HG03354 (cell line): ENCODE measurements around the gene JAZF1.
"Not testable (repeated sequence)": the region's sequence is repeated elsewhere in the genome, so short reads cannot be mapped to it uniquely, and the experiment has no call there.

ENCODE experiments used
- ATAC-seq: cut with Tn5 transposase; IDR thresholded peaks from one replicate; pipeline ENCODE4 v1.9.1; 2021; ENCODE audit warnings: mild to moderate bottlenecking; ENCODE audit not compliant: unreplicated experiment, poor library complexity, severe bottlenecking

The JAZF1 gene

GRCh38 chr7:28024786-28025334 is 155.7 kb downstream of the JAZF1 start:
- no peak for ATAC-seq

GRCh38 chr7:28020302-28020940 is 160.2 kb downstream of the JAZF1 start:
- ATAC-seq, result peak; percentile 75

- ATAC-seq, result no peak
These were observed 161.6 kb downstream of the JAZF1 start for GRCh38 chr7:28018856-28019465.

- ATAC-seq, result no peak
These were observed 162.1 kb downstream of the JAZF1 start for GRCh38 chr7:28018446-28018845.

DNA sequence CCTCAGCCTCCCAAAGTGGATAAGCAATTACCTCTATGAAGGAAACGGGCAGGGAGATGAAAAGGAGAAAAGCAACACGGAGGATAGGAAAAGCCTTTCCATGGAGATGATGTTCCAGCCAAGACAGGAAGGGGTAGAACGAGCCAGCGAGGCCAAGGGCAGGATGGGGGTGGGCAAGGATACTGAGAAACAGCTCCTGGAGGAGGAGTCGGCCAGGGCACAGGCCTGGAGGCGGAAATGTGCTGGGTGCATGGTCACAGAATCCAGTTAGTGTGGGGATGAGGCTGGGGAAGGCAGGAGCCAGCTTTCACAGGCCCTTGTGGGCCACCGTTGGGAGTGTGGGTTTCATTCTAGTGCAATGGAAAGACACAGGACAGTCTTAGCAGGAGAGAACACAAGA is 162.6 kb downstream of the JAZF1 start:
- no peak for ATAC-seq

DNA sequence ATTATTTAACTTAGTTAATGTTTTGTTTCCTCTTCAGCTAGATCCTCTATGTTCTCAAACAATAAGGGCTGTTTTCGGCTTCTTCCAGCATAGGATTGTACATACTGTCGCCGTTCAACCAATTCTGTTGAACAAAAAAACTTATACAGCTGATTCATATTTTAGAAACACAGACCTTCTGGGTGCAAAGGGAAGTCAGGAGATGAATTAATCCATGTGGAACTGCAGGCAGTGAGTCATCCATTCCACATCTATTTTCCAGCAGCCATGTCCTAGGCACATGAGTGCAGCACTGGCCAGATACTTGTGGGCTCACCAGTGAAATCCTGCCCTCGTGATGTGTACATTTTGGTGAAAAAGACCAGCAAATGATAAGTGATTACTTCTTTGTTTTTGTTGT is 163.2 kb downstream of the JAZF1 start:
- no peak for ATAC-seq

GRCh38 chr7:28016297-28016696 is 164.3 kb downstream of the JAZF1 start:
- no peak for ATAC-seq

DNA sequence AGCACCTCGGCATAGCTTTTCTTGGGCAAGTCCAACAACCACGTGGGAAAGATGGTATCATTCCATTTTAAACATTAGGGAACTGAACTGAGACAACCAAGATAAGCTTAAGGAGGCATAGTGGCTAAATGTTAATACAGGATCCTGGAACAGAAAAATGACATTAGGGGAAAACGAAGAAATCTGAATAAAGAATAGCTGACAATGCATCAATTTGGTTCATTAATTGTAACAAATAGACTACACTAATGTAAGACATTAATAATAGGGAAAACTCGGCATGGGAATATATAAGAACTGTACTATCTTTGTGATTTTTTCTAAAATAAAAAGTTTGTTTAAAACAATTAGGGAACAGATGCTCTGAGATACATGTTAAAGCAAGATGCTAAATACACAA is 165.4 kb downstream of the JAZF1 start:
- ATAC-seq, result no peak

DNA sequence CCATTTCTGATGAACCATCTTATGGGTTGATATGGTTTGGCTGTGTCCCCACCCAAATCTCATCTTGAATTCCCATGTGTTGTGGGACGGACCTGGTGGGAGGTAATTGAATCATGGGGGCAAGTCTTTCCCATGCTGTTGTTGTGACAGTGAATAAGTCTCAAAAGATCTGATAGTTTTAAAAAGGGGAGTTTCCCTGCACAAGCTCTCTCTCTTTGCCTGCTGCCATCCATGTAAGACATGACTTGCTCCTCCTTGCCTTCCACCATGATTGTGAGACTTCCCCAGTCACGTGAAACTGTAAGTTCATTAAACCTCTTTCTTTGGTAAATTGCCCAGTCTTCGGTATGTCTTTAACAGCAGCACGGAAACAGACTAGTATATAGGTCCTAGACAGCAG is 166.3 kb downstream of the JAZF1 start:
- ATAC-seq, result not testable (repeated sequence)

DNA sequence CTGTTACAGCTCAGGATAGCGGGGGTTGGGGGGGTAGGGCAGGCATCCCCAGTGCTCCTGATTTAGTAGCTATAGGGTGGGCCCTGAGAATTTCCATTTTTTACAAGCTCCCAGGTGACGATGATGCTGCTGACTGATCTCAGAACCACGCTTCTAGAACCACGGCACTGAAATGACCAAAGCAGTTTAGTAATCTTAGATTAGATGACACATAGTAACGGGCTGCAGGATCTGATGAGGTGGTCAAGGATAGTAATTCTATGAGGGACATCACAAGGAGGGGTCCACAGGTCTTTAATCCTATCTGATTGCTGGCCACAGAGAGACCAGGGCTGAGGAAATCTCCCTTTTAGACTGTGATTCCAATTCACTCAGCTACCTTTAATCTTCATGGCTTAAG is 167.2 kb downstream of the JAZF1 start:
- ATAC-seq, result no peak

DNA sequence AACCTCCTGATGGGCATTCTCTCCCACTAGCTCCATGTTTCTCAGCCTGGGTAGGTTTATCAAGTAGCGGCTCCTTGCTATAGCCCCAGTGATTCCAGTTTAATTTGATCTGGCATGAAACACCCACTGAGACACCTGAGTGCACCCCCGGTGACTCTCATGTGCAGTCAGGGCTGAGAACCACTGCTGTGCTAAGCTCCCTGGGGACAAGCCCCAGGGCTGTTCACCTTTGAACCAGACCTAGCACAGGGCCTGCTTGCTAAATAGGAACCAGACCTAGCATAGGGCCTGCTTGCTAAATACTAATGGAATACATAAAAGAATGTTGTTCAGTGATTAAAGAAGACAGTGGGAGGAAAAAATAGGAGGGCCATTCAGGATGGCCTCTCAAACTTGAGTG is 167.6 kb downstream of the JAZF1 start:
- no peak for ATAC-seq

GRCh38 chr7:28008911-28009310 is 171.7 kb downstream of the JAZF1 start:
- ATAC-seq, result no peak

- no peak for ATAC-seq
These were observed 172.4 kb downstream of the JAZF1 start for GRCh38 chr7:28008171-28008570.

- no peak for ATAC-seq
These were observed 174.1 kb downstream of the JAZF1 start for GRCh38 chr7:28006491-28006890.

DNA sequence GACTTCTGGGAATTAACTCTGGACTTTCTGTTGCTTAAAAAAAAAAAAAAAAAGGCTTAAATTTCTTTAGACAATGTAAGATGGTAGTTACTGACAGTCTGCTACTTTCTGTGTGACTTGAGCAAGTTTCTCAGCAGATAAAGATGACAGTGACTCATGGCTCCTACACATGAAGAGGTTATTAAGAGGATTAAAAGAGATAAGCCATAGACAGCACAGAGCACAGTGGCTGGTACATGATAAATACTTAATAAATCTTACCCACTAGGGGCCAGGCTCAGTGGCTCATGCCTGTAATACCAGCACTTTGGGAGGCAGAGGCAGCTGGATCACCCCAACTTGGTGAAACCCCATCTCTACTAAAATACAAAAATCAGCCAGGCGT is 174.8 kb downstream of the JAZF1 start:
- no peak for ATAC-seq

DNA sequence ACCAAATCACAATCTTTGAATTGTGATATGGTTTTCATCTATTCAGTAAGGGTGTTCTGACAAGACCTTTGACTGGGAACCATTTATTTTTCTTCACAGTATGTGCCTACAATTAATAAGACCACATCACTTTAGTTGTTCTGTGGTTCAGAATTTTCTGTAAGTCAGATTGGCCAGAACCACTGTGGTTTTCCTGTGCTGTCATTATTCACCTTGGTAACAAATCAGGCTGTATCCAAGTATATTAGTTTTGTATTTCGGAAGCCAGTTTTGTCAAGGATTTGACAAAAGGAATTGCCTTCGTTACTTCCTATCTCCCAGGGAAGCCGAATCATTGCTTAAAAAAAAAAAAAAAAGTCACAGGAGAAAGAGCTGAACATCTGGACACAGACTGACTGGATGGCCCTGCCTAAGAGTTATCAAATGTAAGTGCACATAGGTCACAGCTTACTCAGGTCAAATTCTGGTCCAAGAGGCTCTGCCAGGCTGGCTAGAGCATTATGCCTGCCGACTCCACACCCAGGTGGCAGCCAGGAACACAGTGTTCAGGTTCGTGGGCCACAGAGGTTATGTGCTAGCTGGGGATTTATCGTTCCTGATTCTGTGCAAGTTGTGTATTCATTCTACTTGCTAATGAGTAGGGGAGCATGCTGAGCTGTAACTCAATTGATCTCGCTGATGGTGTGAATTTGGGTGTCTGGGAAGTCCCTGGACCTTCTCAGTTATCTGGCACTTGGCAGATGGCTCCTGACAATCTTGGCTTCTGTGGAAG is 175.3 kb downstream of the JAZF1 start:
- no peak for ATAC-seq

DNA sequence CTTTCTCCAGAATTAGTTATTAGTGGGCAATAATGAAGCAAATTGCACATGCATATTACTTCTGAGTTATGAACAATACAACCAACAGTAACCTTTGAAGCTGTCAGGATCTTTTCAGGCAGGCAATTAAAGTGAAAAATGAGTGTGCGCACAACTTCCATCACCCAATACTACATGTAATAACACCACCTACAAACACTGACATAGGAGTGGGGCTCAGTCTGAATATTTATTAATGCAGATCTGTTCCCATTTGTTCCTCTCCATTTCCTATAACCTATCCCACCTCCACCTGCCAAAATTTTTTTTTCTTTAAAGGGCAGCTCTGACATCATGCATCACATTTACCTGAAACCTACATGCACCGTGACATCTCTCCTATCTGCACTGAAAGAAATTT is 177.2 kb downstream of the JAZF1 start:
- ATAC-seq, result no peak

GRCh38 chr7:28002638-28003037 is 178.0 kb downstream of the JAZF1 start:
- no peak for ATAC-seq

DNA sequence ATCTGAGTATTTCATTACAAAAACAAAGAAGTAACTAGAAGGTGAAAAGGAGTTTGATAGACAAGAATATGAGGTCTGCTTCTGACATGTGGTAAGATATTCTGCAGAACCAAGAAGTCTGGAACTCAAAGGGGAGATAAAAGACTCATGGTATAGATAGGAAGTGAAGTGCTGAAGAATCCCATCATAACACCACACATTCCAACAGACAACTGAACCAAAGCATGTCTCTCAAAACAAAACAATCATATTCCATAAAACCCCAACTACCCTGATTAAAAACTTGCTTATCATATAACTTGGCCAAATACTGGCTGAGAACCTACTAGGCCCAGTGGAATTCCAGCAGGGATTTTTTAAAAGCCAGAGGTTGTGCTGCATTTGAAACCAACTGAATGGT is 178.7 kb downstream of the JAZF1 start:
- no peak for ATAC-seq

GRCh38 chr7:27999829-28000228 is 180.8 kb downstream of the JAZF1 start:
- no peak for ATAC-seq

DNA sequence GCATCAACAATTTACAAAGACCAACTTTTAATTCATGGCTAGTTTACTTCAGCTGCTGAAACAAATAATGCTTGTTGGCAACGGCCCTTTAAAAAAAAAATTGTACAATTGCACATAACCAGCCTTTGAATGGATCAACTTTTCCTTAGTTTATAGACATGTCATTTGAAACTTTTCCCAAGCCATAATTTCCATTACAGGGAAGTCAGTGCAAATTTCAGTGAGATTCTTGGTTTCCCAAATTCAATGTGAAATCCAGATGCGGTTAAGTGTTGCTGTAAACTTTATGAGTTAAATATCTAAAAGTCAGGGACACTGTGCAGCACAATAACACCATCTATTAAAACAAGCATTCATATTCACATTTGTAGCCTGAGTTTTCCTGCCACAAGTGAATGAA is 182.2 kb downstream of the JAZF1 start:
- no peak for ATAC-seq
